Esophagus muscularis mucosa (tissue), 4 donors: ENCODE results near the gene MITF. TPM values are rescaled to one million over a fixed set of nuclear protein-coding genes. Genes with fewer than 3 reads are reported as not detected.
"Not testable (repeated sequence)": the region's sequence is repeated elsewhere in the genome, so short reads cannot be mapped to it uniquely, and the experiment has no call there.

Experiments
- DNase-seq: peaks from one replicate; pipeline ENCODE4 v3.0.0-alpha.2; 2017; ENCODE audit errors: extremely low spot score
- H3K27ac ChIP-seq, 4 donors: fragments of 200-600 bp; sonication (generic); replicated peaks in 1 of 4; 1 replicate in 3 of 4; 2 replicates in 1 of 4; pipeline ENCODE4 v1.5.1; 2016 to 2019; ENCODE audit warnings: mild to moderate bottlenecking in 1 of 4
- H3K27me3 ChIP-seq, 4 donors: fragments of 200-600 bp; sonication (generic); one replicate each; pipeline versions ENCODE4 v1.5.1 to v1.6.0; 2016 to 2019
- H3K36me3 ChIP-seq, 4 donors: fragments of 200-600 bp; sonication (generic); one replicate each; pipeline ENCODE4 v1.5.1; 2016 to 2019
- H3K4me1 ChIP-seq, 4 donors: fragments of 200-600 bp; sonication (generic); one replicate each; pipeline ENCODE4 v1.5.1; 2016 to 2019
- H3K4me3 ChIP-seq, 4 donors: fragments of 200-600 bp; sonication (generic); 1 replicate in 2 of 4; 2 replicates in 2 of 4; pipeline ENCODE4 v1.5.1; 2016 to 2019; ENCODE audit warnings: mild to moderate bottlenecking in 4 of 4, moderate library complexity in 1 of 4
- H3K9me3 ChIP-seq, 4 donors: fragments of 200-600 bp; sonication (generic); 1 replicate in 3 of 4; 2 replicates in 1 of 4; pipeline ENCODE4 v1.5.1; 2016 to 2019
- EP300 ChIP-seq: sonication (generic); formaldehyde crosslinking; IDR thresholded peaks from one replicate; pipeline ENCODE4 v1.6.1; 2017; ENCODE audit warnings: antibody characterized with exemption
- POLR2A ChIP-seq: fragments of 450-650 bp; IDR thresholded peaks from one replicate; pipeline ENCODE4 v1.6.1; 2017; ENCODE audit warnings: antibody characterized with exemption, moderate library complexity, mild to moderate bottlenecking, low read depth
- POLR2AphosphoS5 ChIP-seq, 2 donors: sonication (generic); formaldehyde crosslinking; IDR thresholded peaks; one replicate each; pipeline ENCODE4 v1.6.1; 2017; ENCODE audit warnings: antibody characterized with exemption in 2 of 2
- WGBS: methylation state at CpG from one replicate; pipeline ENCODE4 v1.1.5; 2018; 5-methylcytosine and 5-hydroxymethylcytosine counted together
- intact Hi-C: fragments of 100-400 bp; cut with DNase I; formaldehyde crosslinking; loops from one replicate; pipeline ENCODE4 v1.15.1; 2023
- total RNA-seq, 4 donors: library from RNA; depleted of rRNA; stranded (reverse); fragments of >200 nt; gene quantifications; one replicate each; pipeline versions ENCODE4 v1.1.0 to v1.2.1, GENCODE V29; 2016
- TF ChIP-seq, protein P1 (sequence below), 3 experiments: fragments of 200-600 bp in 2 of 3; fragments of 450-650 bp in 1 of 3; sonication (generic) in 2 of 3; IDR thresholded peaks; one replicate each; pipeline ENCODE4 v1.5.1; 2017 to 2019; ENCODE audit warnings: antibody characterized with exemption in 3 of 3, mild to moderate bottlenecking in 2 of 3, moderate library complexity in 1 of 3

The MITF gene
- total RNA-seq, 4 donors from 2014 or later = 68.1 to 141 (median 81.2) TPM

DNA sequence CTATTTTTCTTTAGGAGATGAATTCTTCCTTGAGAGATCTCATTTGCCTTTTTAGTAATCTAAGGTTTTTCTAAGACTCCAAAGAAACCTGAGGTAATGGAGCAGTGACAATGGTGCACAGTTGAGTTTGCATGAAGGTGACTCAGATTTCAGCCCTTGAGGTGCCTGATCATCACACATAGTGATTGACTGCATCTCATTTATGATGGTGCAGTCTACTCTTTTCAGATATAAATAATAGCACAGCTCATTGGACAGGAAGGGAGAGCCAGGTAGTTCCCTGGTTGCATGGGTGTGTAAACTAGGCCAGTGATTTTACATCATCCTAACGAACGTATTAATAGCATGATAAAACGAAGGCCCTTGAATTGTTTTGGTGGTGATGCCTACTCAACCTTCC, 174.2 kb downstream of the MITF start:
- intact Hi-C loops = no loop called here
- WGBS = 96% methylated on average over 3 of the region's 3 CpGs

DNA sequence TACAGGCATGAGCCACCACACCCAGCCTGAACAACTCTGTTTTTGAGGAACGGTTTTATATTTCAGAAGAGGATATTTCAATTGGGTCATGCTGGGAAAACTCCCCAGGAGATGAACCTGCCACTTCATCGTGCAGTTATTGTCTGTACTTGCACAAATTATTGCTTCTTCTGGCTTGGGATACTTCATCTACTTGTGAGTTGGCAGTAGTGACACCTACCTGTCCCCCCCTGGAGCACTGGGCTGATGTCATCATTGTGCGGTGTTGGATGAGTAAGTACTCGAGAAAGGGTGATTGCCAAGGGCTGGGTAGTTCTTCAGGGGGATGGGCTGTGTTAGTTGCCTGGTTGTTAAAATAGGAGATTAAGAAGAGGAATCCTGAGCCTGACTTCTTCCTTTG, 175.1 kb downstream of the MITF start:
- Histone ChIP-seq H3K9me3 (peaks cover 0 to 5% (median 2%) of the 10 kb centered on the region in 4 donors), H3K4me3 (no peak overlapping the region), H3K4me1 (peaks cover 2 to 7% (median 5%) of the 10 kb centered on the region in 4 donors), H3K36me3 (no peaks in the 10 kb centered on the region), H3K27ac (no peak overlapping the region), H3K27me3 (no peaks in the 10 kb centered on the region)
- TF ChIP-seq EP300 (no peak), POLR2A (no peak)
- intact Hi-C loops = no loop called here
- 87% methylated on average over 4 of the region's 4 CpGs for WGBS
- DNase-seq = no peak

More for the DNA sequence above, 174.2 kb downstream of the MITF start:
- Histone ChIP-seq H3K27ac (no peak overlapping the region), H3K4me1 (peaks cover 0 to 7% (median 2%) of the 10 kb centered on the region in 4 donors), H3K27me3 (no peaks in the 10 kb centered on the region), H3K9me3 (peaks cover 0 to 5% (median 2%) of the 10 kb centered on the region in 4 donors), H3K4me3 (no peak overlapping the region), H3K36me3 (no peaks in the 10 kb centered on the region)
- DNase-seq = no peak
- TF ChIP-seq EP300 (no peak), POLR2AphosphoS5 (IDR thresholded peaks at IDR 0.05) (no peak), POLR2A (no peak)
- TF ChIP-seq, protein P1, sequence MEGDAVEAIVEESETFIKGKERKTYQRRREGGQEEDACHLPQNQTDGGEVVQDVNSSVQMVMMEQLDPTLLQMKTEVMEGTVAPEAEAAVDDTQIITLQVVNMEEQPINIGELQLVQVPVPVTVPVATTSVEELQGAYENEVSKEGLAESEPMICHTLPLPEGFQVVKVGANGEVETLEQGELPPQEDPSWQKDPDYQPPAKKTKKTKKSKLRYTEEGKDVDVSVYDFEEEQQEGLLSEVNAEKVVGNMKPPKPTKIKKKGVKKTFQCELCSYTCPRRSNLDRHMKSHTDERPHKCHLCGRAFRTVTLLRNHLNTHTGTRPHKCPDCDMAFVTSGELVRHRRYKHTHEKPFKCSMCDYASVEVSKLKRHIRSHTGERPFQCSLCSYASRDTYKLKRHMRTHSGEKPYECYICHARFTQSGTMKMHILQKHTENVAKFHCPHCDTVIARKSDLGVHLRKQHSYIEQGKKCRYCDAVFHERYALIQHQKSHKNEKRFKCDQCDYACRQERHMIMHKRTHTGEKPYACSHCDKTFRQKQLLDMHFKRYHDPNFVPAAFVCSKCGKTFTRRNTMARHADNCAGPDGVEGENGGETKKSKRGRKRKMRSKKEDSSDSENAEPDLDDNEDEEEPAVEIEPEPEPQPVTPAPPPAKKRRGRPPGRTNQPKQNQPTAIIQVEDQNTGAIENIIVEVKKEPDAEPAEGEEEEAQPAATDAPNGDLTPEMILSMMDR (IDR thresholded peaks at IDR 0.05) = no peak

DNA sequence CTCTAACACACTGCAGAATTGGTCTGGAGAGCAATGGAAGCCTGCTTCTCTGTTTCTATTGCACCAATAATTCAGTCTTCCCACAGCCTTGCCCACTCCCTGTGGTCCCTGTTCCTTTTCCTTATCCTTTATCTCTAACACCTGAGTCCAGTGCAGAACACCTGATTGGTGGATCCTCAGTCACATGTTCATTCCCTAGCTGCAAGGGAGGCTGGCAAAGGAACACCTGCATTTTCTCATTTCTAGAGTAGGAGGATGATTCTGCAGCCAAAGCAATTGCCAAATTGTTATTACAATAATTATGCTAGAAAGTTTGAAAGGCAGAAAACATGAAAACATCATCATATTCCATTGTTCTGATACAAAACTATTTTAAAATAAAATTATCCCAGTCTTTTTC, 176.5 kb downstream of the MITF start:
- H3K27me3 ChIP-seq = no peaks in the 10 kb centered on the region
- peaks cover 5 to 10% (median 6%) of the 10 kb centered on the region in 4 donors for H3K4me1 ChIP-seq
- intact Hi-C loops = no loop called here
- H3K4me3 ChIP-seq = no peak overlapping the region
- TF ChIP-seq POLR2AphosphoS5 (IDR thresholded peaks at IDR 0.05) (no peak), EP300 (no peak), POLR2A (no peak)
- TF ChIP-seq, protein P1 (IDR thresholded peaks at IDR 0.05) = no peak
- no peaks in the 10 kb centered on the region for H3K36me3 ChIP-seq
- peaks cover 0 to 5% (median 2%) of the 10 kb centered on the region in 4 donors for H3K9me3 ChIP-seq
- H3K27ac ChIP-seq = no peak overlapping the region
- DNase-seq = no peak

DNA sequence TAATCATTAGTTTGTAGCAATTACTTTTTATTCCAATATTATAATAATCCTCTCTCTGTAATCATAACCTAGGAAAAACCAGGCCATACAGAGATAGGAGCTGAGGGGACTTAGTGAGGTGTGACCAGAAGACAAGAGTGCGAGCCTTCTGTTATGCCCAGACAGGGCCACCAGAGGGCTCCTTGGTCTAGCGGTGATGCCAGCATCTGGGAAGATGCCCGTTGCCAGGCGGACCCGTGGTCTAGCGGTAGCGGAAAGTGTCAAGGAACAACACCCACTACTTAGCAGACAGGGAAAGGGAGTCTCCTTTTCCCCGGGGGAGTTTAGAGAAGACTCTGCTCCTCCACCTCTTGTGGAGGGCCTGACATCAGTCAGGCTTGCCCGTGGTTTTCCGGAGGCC, 180.7 kb downstream of the MITF start:
- H3K4me1 ChIP-seq = peaks cover 3 to 10% (median 8%) of the 10 kb centered on the region in 4 donors
- H3K9me3 ChIP-seq, intact Hi-C loops, H3K4me3 ChIP-seq, H3K27ac ChIP-seq, H3K36me3 ChIP-seq, H3K27me3 ChIP-seq, DNase-seq: not testable (repeated sequence)
- WGBS = 61% methylated on average over 10 of the region's 10 CpGs
- TF ChIP-seq, protein P1 (IDR thresholded peaks at IDR 0.05) = peak; percentile 20 to 40 (median 40)

DNA sequence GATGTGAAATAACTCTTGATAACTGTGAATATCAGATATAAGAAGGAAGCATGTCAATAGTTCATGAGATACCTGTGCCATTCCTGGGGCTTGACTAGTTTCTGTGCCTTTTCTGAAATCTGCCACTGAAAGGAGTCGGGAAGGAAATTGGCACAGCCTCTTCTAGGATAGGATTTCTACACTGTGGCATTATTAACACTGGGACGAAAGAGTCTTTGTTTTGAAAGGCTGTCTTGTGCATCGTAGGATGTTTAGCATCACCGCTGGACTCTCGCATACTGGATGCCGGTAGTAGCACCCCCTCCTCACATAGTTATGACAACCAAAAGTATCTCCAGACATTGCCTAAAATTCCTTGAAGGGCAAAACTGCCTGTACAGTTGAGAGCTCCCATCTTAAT, 182.4 kb downstream of the MITF start:
- Histone ChIP-seq H3K27me3 (no peaks in the 10 kb centered on the region), H3K9me3 (no peaks in the 10 kb centered on the region), H3K4me3 (no peak overlapping the region), H3K27ac (no peak overlapping the region), H3K36me3 (no peaks in the 10 kb centered on the region), H3K4me1 (peaks cover 18 to 24% (median 20%) of the 10 kb centered on the region in 4 donors)
- intact Hi-C loops = no loop called here
- no peak for DNase-seq
- TF ChIP-seq POLR2A (no peak), EP300 (no peak), POLR2AphosphoS5 (IDR thresholded peaks at IDR 0.05) (no peak)
- WGBS = 75% methylated on average over 6 of the region's 6 CpGs

DNA sequence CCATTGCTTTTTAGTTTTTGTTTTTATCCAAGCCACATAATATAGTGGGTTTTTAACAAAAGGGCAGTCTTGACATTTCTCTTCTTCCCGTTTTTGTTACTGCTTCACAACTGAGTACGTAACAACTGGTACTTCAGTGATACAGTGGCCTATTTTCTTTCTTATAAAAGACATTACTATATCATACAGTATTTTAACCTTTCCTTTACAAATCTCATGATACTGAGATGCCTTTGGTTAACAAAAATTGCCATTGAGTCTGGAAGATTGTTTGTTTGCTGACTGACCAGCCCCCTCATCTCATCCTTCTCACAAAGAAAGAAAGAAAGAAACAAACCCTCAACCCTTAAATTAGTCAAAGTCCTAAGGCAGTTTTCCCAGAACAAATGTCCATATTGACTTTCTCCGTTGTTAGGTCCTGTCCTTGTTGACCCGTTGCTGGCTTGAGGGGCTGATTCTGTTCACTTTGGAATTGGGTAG, 183.3 kb downstream of the MITF start:
- peaks cover 19 to 24% (median 22%) of the 10 kb centered on the region in 4 donors for H3K4me1 ChIP-seq
- no peaks in the 10 kb centered on the region for H3K27me3 ChIP-seq
- H3K9me3 ChIP-seq = no peaks in the 10 kb centered on the region
- no peak overlapping the region for H3K27ac ChIP-seq
- WGBS = 76% methylated on average over 4 of the region's 4 CpGs
- intact Hi-C loops = no loop called here
- TF ChIP-seq, protein P1 (IDR thresholded peaks at IDR 0.05) = no peak
- TF ChIP-seq POLR2AphosphoS5 (IDR thresholded peaks at IDR 0.05) (no peak), EP300 (no peak), POLR2A (no peak)
- no peak for DNase-seq
- no peak overlapping the region for H3K4me3 ChIP-seq
- no peaks in the 10 kb centered on the region for H3K36me3 ChIP-seq
